GM12891 (cell line): ENCODE measurements around the gene SLAMF9.

ENCODE experiments used
- POLR2A ChIP-seq: IDR thresholded peaks from 2 replicates; pipeline ENCODE4 v1.6.1; 2011; ENCODE audit warnings: low read depth, low read length, control low read depth
- POLR2AphosphoS5 ChIP-seq: IDR thresholded peaks from 2 replicates; pipeline ENCODE4 v1.6.1; 2011; ENCODE audit warnings: low read depth, low read length, control low read depth
- TAF1 ChIP-seq: IDR thresholded peaks from 2 replicates; pipeline ENCODE4 v1.6.1; 2011; ENCODE audit warnings: low read depth, low read length, control low read depth

DNA sequence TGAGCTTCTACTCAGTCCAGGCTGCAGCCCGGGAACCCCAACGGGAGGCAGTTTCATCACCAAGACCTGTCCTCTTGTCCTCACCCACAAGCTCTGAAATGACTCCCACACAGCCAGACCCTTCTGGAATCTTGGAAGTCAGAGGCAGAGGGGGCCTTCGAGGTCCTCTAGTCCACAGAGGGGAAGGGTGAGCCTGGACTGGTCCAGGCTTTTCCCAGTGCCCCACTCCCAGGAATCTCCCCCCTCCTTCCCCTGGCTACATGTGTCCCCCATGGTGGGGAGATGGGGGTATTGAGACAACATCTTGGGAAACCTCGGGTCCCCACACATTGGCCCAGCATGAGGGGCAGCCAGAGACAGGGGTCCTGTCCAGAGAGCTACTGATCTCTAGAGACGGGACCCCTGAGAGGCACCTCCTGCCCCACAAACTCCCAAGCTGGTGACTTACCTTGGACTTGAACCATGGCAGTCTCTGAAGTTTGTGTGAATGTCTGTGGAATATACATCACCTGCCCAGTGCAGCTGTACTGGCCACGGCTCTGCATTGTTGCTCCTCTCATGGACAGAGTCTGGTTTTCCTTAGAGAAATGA lies 19.4 kb upstream of the SLAMF9 start:
- TF ChIP-seq POLR2A = no peak
- TF ChIP-seq POLR2AphosphoS5 = no peak
- TF ChIP-seq TAF1 = no peak
